Dermis blood vessel endothelial cell (primary cell): ENCODE data around the gene TSPAN12. TPM values are rescaled to one million over a fixed set of nuclear protein-coding genes. Genes with fewer than 3 reads are reported as not detected.

Source experiments
- DNase-seq: peaks from one replicate; pipeline ENCODE4 v3.0.0; 2010
- total RNA-seq: library from RNA; depleted of rRNA; stranded (reverse); fragments of >200 nt; gene quantifications from 2 replicates; pipeline ENCODE4 v1.2.3, GENCODE V29; 2014

The TSPAN12 gene
- total RNA-seq, 1 donor from 2014 or later = 83.4 TPM

GRCh38 chr7:120842121-120842621 is 15.8 kb downstream of the TSPAN12 start:
- DNase-seq = no peak

GRCh38 chr7:120841608-120842007 is 16.3 kb downstream of the TSPAN12 start:
- DNase-seq = no peak

GRCh38 chr7:120838281-120838682 is 19.7 kb downstream of the TSPAN12 start:
- no peak for DNase-seq

- no peak for DNase-seq
Observed at GRCh38 chr7:120837599-120837998, 20.3 kb downstream of the TSPAN12 start.

- no peak for DNase-seq
Observed at GRCh38 chr7:120836556-120837115, 21.3 kb downstream of the TSPAN12 start.

- DNase-seq = no peak
Observed at GRCh38 chr7:120834726-120835125, 23.2 kb downstream of the TSPAN12 start.

GRCh38 chr7:120833546-120833945 is 24.4 kb downstream of the TSPAN12 start:
- DNase-seq = no peak

- no peak for DNase-seq
Observed at GRCh38 chr7:120832803-120833202, 25.1 kb downstream of the TSPAN12 start.

GRCh38 chr7:120831260-120831659 is 26.7 kb downstream of the TSPAN12 start:
- DNase-seq = no peak

- DNase-seq = no peak
Observed at GRCh38 chr7:120829487-120829886, 28.5 kb downstream of the TSPAN12 start.

- DNase-seq = no peak
Observed at GRCh38 chr7:120828528-120828927, 29.4 kb downstream of the TSPAN12 start.

- no peak for DNase-seq
Observed at GRCh38 chr7:120827371-120828118, 30.4 kb downstream of the TSPAN12 start.

GRCh38 chr7:120825576-120825975 is 32.4 kb downstream of the TSPAN12 start:
- DNase-seq = no peak

GRCh38 chr7:120825152-120825551 is 32.8 kb downstream of the TSPAN12 start:
- DNase-seq = no peak

- DNase-seq = no peak
Observed at GRCh38 chr7:120819861-120820260, 38.1 kb downstream of the TSPAN12 start.

GRCh38 chr7:120817851-120818250 is 40.1 kb downstream of the TSPAN12 start:
- no peak for DNase-seq

GRCh38 chr7:120814253-120814939 is 43.5 kb downstream of the TSPAN12 start:
- no peak for DNase-seq

- DNase-seq = no peak
Observed at GRCh38 chr7:120813546-120814252, 44.2 kb downstream of the TSPAN12 start.

- no peak for DNase-seq
Observed at GRCh38 chr7:120813089-120813488, 44.9 kb downstream of the TSPAN12 start.

- no peak for DNase-seq
Observed at GRCh38 chr7:120809260-120809659, 48.7 kb downstream of the TSPAN12 start.

- no peak for DNase-seq
Observed at GRCh38 chr7:120807390-120807789, 50.6 kb downstream of the TSPAN12 start.

- no peak for DNase-seq
Observed at GRCh38 chr7:120806669-120807068, 51.3 kb downstream of the TSPAN12 start.
